Measurements from ENCODE around the gene SYAP1.
A peak's percentile ranks its signal among the peaks of the same experiment; 100 is the strongest.

SYAP1 gene

GRCh38 chrX:16807548-16807947 lies 88.1 kb downstream of the SYAP1 start:
- Mint-ChIP-seq H3K27ac (peak overlapping the region; percentile 55), H3K4me1 (ENCODE audit: low read depth) (peaks cover 15% of the 10 kb centered on the region), H3K4me3 (peak overlapping the region; percentile 55), H3K9me3 (no peaks in the 10 kb centered on the region), H3K36me3 (ENCODE audit: low read depth) (peaks cover 9% of the 10 kb centered on the region), H3K27me3 (no peaks in the 10 kb centered on the region)
- intact Hi-C loops (cut with micrococcal nuclease) = no loop called here

DNA sequence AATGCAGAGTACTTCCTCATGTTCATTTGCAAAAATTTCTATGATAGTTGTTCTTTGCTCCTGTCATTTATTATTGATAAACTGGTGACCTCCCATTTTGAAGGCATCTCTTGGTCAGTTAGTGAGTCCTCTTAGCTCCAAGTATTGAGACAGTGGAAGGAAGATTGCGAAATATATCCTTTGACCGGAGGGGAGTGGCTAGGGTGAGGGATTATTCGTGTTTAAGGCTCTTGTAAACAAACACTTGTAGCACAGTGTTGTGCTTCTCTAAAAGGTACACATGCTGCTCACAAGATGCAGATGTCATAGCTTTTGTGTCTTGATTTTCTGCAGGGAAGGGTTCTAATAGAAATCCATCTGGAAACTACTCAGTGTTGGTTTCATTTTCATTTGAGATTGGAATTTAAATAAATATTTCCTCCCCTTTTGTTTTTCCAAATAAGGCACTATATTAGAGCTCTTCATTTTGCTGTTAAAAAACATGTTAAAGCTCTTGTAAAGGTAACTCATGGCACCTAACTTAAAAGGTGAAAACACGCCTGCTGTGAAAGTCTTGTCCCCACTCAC lies 88.6 kb downstream of the SYAP1 start:
- Mint-ChIP-seq H3K27ac (peak overlapping the region; percentile 55), H3K36me3 (ENCODE audit: low read depth) (peaks cover 4% of the 10 kb centered on the region), H3K4me1 (ENCODE audit: low read depth) (peaks cover 15% of the 10 kb centered on the region), H3K27me3 (no peaks in the 10 kb centered on the region), H3K4me3 (peak overlapping the region; percentile 55), H3K9me3 (no peaks in the 10 kb centered on the region)
- intact Hi-C loops (cut with micrococcal nuclease) = no loop called here

- Mint-ChIP-seq H3K36me3 (ENCODE audit: low read depth) (peaks cover 6% of the 10 kb centered on the region), H3K9me3 (no peaks in the 10 kb centered on the region), H3K27ac (no peak overlapping the region), H3K4me1 (ENCODE audit: low read depth) (peaks cover 10% of the 10 kb centered on the region), H3K27me3 (no peaks in the 10 kb centered on the region), H3K4me3 (no peak overlapping the region)
- intact Hi-C loops (cut with micrococcal nuclease) = no loop called here
Observed at GRCh38 chrX:16814597-16814996, 95.2 kb downstream of the SYAP1 start.

All from dendritic cell treated with granulocyte-macrophage colony-stimulating factor and Interleukin-4, amounts not matched to agents 40 ng/mL and 50 ng/mL, for 4 days (primary cell).